GM19099 (cell line): ENCODE results near the gene UBE2I.

Experiments
- POLR2A ChIP-seq: IDR thresholded peaks from 3 replicates; pipeline ENCODE4 v1.6.1; 2011; ENCODE audit warnings: low read depth; ENCODE audit not compliant: insufficient read length; ENCODE audit errors: extremely low read depth

The UBE2I gene

GRCh38 chr16:1315081-1316032, 5.9 kb downstream of the UBE2I start:
- TF ChIP-seq POLR2A: no peak

- no peak for TF ChIP-seq POLR2A
Observed at GRCh38 chr16:1316033-1316405, 6.6 kb downstream of the UBE2I start.

- TF ChIP-seq POLR2A: no peak
Observed at GRCh38 chr16:1317479-1318267, 8.2 kb downstream of the UBE2I start.

- TF ChIP-seq POLR2A: no peak
Observed at GRCh38 chr16:1318268-1318545, 8.8 kb downstream of the UBE2I start.

- TF ChIP-seq POLR2A: no peak
Observed at GRCh38 chr16:1319041-1319440, 9.6 kb downstream of the UBE2I start.

GRCh38 chr16:1320097-1320496, 10.7 kb downstream of the UBE2I start:
- TF ChIP-seq POLR2A: no peak

- no peak for TF ChIP-seq POLR2A
Observed at GRCh38 chr16:1320658-1321240, 11.3 kb downstream of the UBE2I start.

- no peak for TF ChIP-seq POLR2A
Observed at GRCh38 chr16:1322407-1322806, 13.0 kb downstream of the UBE2I start.

- TF ChIP-seq POLR2A: no peak
Observed at GRCh38 chr16:1323296-1324239, 14.1 kb downstream of the UBE2I start.

GRCh38 chr16:1324286-1324826, 14.9 kb downstream of the UBE2I start:
- no peak for TF ChIP-seq POLR2A

- TF ChIP-seq POLR2A: no peak
Observed at GRCh38 chr16:1325261-1325660, 15.8 kb downstream of the UBE2I start.

- no peak for TF ChIP-seq POLR2A
Observed at GRCh38 chr16:1325673-1326371, 16.4 kb downstream of the UBE2I start.

- TF ChIP-seq POLR2A: no peak
Observed at GRCh38 chr16:1326391-1326790, 17.0 kb downstream of the UBE2I start.
